KMS-11 (cell line): Measurements from ENCODE around the gene ITSN1.

Experiments
- H2AFZ ChIP-seq: fragments of 200-600 bp; sonication (generic); 2 replicates; pipeline ENCODE4 v1.6.1; 2016; ENCODE audit warnings: antibody characterized with exemption, mixed run types, low read depth
- H3K27ac ChIP-seq: fragments of 200-600 bp; sonication (generic); 2 replicates; pipeline ENCODE4 v1.6.1; 2016; ENCODE audit warnings: mild to moderate bottlenecking, mixed run types
- H3K27me3 ChIP-seq: fragments of 200-600 bp; sonication (generic); 2 replicates; pipeline ENCODE4 v1.6.1; 2017; ENCODE audit warnings: mild to moderate bottlenecking, low read depth, mixed run types, moderate library complexity; ENCODE audit not compliant: insufficient read depth
- H3K36me3 ChIP-seq: fragments of 200-600 bp; sonication (generic); 2 replicates; pipeline ENCODE4 v1.6.1; 2017; ENCODE audit warnings: mild to moderate bottlenecking, mixed run types; ENCODE audit not compliant: insufficient read depth
- H3K4me1 ChIP-seq: fragments of 200-600 bp; sonication (generic); 2 replicates; pipeline ENCODE4 v1.6.1; 2016; ENCODE audit warnings: mild to moderate bottlenecking, low read depth, mixed run types; ENCODE audit not compliant: poor library complexity, severe bottlenecking
- H3K4me2 ChIP-seq: fragments of 200-600 bp; sonication (generic); 2 replicates; pipeline ENCODE4 v1.7.0; 2016; ENCODE audit warnings: mild to moderate bottlenecking, mixed run types
- H3K4me3 ChIP-seq: fragments of 200-600 bp; sonication (generic); IDR thresholded peaks from 2 replicates; pipeline ENCODE4 v1.6.1; 2017; ENCODE audit warnings: low read depth, low read length, mixed read lengths; ENCODE audit not compliant: insufficient read depth
- H3K79me2 ChIP-seq: fragments of 200-600 bp; sonication (generic); 2 replicates; pipeline ENCODE4 v1.6.1; 2016; ENCODE audit warnings: low read depth, mixed run types; ENCODE audit not compliant: insufficient read depth
- H3K9ac ChIP-seq: fragments of 200-600 bp; sonication (generic); 2 replicates; pipeline ENCODE4 v1.6.1; 2016; ENCODE audit warnings: mild to moderate bottlenecking, mixed run types
- H4K20me1 ChIP-seq: fragments of 200-600 bp; sonication (generic); 2 replicates; pipeline ENCODE4 v1.6.1; 2016; ENCODE audit warnings: mild to moderate bottlenecking, mixed run types; ENCODE audit not compliant: insufficient read depth
- TF ChIP-seq, protein P1 (sequence below): fragments of 200-600 bp; sonication (generic); conservative IDR thresholded peaks from 2 replicates; pipeline ENCODE4 v1.6.1; 2017; ENCODE audit warnings: low read depth, mild to moderate bottlenecking, antibody characterized with exemption, low read length, moderate library complexity, mixed read lengths

The ITSN1 gene

DNA sequence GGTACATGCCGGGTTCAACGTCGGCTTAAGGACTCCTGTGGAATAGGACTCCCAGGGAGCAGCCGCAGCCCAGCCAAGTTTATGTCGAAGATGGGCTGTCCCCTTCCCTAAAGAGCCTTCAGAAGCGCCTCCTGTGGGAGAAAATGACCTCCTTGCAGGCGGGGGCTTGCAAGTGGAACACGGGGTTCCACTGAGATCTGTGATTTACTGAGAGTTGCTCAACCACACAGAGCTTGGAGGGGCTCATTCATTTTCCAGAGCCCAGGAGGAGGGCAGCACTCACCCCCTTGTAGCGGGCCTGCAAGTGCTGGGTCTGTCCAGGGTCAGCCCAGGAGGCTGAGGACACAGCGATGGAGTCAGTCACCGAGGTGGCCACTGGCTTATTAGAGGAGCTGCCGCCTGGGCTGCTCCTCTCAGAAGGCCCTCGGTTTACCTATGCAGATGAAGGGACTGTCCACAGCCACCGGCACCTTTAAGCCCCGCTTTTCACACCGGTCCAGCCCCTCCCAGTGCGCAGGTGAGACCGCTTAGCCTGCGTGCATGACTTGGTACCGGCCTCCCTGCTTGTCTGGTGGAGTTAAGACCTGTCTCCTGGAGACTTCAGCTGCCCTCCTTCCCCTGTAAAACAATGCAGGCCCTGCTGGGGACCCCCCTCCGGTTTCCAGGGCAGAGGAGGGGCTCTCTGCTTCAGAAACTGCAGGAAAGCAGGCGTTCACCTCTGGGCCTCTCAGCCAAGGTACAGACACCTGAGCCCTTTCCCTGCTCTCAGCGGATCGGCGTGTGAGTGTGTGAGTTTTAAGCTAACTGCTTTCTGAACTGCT, 215.8 kb downstream of the ITSN1 start:
- TF ChIP-seq, protein P1, sequence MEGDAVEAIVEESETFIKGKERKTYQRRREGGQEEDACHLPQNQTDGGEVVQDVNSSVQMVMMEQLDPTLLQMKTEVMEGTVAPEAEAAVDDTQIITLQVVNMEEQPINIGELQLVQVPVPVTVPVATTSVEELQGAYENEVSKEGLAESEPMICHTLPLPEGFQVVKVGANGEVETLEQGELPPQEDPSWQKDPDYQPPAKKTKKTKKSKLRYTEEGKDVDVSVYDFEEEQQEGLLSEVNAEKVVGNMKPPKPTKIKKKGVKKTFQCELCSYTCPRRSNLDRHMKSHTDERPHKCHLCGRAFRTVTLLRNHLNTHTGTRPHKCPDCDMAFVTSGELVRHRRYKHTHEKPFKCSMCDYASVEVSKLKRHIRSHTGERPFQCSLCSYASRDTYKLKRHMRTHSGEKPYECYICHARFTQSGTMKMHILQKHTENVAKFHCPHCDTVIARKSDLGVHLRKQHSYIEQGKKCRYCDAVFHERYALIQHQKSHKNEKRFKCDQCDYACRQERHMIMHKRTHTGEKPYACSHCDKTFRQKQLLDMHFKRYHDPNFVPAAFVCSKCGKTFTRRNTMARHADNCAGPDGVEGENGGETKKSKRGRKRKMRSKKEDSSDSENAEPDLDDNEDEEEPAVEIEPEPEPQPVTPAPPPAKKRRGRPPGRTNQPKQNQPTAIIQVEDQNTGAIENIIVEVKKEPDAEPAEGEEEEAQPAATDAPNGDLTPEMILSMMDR, result no peak
- no peak overlapping the region for H2AFZ ChIP-seq

DNA sequence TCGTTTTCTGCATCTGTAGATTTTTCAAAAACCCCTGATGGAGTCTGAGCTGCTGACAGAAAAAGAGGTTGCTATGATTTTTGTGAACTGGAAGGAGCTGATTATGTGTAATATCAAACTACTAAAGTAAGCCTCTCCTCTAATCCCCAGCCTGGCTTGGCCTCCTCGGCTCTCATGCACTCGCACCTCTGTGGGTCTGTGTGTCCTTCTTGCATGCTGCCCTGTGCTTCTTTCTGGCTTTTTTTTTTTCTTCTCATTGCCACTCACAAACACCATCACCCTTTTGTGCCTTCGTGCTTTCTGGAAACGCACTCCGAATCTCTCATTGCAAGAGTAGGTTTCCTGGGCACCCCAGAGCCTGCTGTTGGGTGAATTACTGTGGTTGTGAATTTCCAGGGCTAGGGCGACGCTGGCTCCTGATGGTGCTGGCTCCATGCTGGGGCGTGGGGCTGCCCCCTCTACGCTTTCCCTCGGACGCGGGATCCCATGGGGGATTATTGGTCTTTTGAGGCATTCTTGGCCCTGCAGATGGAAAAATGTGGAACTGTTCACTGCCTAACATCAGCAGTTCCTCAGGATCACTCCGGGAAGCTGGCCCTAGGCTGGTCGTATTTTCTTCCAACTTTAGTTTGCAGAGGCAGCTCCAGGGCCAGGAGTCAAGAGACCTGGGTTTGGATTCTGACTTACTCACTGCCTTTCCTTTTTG, 216.5 kb downstream of the ITSN1 start:
- Histone ChIP-seq H3K4me2 (no peak overlapping the region), H3K27me3 (no peaks in the 10 kb centered on the region), H3K4me3 (no peak overlapping the region), H3K4me1 (no peaks in the 10 kb centered on the region), H3K9ac (no peak overlapping the region), H3K27ac (no peak overlapping the region), H3K79me2 (no peaks in the 10 kb centered on the region), H2AFZ (no peak overlapping the region), H3K36me3 (no peaks in the 10 kb centered on the region), H4K20me1 (no peaks in the 10 kb centered on the region)
- TF ChIP-seq, protein P1, result no peak

More for the DNA sequence above, 215.8 kb downstream of the ITSN1 start:
- Histone ChIP-seq H3K9ac (no peak overlapping the region), H3K27me3 (no peaks in the 10 kb centered on the region), H3K36me3 (no peaks in the 10 kb centered on the region), H3K4me2 (no peak overlapping the region), H3K4me1 (no peaks in the 10 kb centered on the region), H3K79me2 (no peaks in the 10 kb centered on the region), H4K20me1 (no peaks in the 10 kb centered on the region), H3K27ac (no peak overlapping the region), H3K4me3 (no peak overlapping the region)

DNA sequence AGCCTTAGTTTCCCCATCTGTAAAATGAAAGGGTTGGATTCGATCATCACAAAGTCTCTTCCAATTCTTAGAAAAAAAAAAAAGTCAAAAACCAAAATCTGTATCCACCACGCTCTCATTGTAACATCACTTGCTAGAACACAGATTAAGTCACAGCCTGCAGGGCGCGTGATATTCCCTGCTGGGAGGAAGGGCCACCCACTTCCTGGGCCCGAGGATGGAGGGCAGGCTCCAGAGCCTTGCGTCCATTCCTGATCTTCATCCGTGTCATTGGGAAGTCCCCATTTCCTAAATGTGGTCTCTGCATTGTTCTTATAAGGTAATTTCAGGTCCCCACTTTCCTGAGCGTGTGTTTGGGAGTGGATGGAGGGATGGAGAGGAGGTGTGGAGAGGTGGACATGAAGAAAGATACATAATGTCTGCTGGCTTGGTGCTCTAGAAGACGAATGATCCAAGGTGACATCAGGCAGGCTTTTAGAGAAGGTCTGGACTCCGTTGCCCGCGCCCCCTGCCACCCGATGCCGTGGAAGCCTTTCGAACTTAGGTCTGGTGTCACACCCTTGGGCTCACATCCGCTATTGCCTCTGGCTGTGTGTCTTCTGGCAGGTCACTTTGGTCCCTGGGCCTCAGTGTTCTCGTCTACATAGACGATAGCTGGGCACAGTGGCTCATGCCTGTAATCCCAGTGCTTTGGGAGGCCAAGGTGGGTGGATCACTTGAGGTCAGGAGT, 217.2 kb downstream of the ITSN1 start:
- H3K9ac ChIP-seq, result no peak overlapping the region
- no peaks in the 10 kb centered on the region for H4K20me1 ChIP-seq
- H3K27ac ChIP-seq, result no peak overlapping the region
- H3K79me2 ChIP-seq, result no peaks in the 10 kb centered on the region
- H3K27me3 ChIP-seq, result no peaks in the 10 kb centered on the region
- H3K4me3 ChIP-seq, result no peak overlapping the region
- TF ChIP-seq, protein P1, result no peak
- H3K4me1 ChIP-seq, result no peaks in the 10 kb centered on the region
- no peak overlapping the region for H3K4me2 ChIP-seq
- no peak overlapping the region for H2AFZ ChIP-seq
- no peaks in the 10 kb centered on the region for H3K36me3 ChIP-seq

DNA sequence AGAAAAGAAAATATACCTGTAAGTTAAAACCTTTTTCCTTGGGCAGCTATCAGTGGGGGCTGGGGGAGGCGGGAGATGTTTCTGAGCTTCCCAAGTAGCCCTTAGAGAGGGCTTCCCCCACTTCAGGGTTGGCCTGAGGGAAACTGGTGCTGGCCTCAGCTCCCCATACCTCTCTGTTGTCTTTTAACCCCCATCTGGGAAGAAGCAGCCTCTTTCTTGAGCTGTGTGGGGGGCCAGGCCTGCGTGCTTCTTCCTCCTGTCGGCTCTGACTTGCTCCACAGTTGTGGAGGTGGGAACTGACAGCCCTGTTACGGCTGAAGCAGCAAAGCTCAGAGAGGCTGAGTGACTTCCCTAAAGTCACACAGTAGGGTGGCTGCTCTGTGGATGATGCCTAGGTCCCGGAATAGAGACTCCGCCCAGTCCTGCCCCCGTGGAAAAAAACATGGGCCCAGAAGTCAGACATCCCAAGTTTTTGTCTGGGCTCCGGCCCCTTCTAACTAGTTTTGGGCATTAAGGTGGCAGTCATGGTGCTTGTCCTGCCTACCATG, 218.1 kb downstream of the ITSN1 start:
- no peaks in the 10 kb centered on the region; the same call in 1 of the 2 replicates for H3K27me3 ChIP-seq
- no peak overlapping the region for H3K27ac ChIP-seq
- no peaks in the 10 kb centered on the region for H3K79me2 ChIP-seq
- no peaks in the 10 kb centered on the region for H4K20me1 ChIP-seq
- no peak overlapping the region for H2AFZ ChIP-seq
- no peaks in the 10 kb centered on the region for H3K36me3 ChIP-seq
- no peak overlapping the region for H3K9ac ChIP-seq
- H3K4me1 ChIP-seq, result no peaks in the 10 kb centered on the region
- H3K4me3 ChIP-seq, result no peak overlapping the region
- TF ChIP-seq, protein P1, result no peak
- no peak overlapping the region for H3K4me2 ChIP-seq
